ENCODE data around the gene TBC1D21.
"Not testable (repeated sequence)": the region's sequence is repeated elsewhere in the genome, so short reads cannot be mapped to it uniquely, and the experiment has no call there.

TBC1D21 gene

DNA sequence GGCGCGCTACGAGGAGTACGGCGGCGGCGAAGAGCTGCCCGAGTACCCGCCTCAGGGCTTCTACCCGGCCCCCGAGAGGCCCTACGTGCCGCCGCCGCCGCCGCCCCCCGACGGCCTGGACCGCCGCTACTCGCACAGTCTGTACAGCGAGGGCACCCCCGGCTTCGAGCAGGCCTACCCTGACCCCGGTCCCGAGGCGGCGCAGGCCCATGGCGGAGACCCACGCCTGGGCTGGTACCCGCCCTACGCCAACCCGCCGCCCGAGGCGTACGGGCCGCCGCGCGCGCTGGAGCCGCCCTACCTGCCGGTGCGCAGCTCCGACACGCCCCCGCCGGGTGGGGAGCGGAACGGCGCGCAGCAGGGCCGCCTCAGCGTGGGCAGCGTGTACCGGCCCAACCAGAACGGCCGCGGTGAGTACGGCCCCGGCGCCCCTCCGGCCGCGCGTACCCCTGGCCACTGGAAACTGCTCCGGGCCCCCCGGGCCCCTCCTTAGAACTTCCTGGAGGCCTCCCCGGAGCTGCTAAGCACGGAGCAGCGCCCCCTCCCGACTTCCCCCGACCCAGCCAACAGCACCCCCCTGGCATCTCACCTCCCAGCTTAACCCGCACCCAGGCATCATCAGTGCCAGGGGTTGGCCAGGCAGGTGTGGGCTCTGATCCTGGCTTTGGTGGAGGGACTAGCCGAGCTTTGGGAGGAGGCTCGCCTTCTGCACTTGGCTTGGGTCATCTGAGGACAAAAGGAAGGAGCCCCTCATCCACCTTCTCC, 54.3 kb downstream of the TBC1D21 start:
- FAIRE-seq (peak; percentile 84), DNase-seq (ENCODE audit: low spot score) (peak; percentile 79)

DNA sequence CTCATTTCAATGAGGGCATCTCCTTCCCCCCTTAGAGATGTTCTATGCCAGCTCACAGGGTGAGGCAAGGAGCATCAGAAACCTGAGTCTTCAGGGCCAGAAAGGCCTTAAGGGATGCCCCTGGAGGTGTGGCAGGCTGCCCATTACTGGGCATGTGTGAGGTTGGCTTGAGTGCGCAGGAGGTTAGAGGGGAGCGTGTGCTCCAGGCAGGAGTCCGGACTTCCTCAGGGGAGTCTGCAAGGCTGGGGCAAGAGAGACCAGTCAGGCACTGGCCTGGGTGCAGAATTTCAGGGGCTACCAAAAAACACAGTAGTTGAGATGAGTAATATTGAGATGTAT, 54.8 kb downstream of the TBC1D21 start:
- FAIRE-seq (no peak), DNase-seq (ENCODE audit: low spot score) (no peak)

DNA sequence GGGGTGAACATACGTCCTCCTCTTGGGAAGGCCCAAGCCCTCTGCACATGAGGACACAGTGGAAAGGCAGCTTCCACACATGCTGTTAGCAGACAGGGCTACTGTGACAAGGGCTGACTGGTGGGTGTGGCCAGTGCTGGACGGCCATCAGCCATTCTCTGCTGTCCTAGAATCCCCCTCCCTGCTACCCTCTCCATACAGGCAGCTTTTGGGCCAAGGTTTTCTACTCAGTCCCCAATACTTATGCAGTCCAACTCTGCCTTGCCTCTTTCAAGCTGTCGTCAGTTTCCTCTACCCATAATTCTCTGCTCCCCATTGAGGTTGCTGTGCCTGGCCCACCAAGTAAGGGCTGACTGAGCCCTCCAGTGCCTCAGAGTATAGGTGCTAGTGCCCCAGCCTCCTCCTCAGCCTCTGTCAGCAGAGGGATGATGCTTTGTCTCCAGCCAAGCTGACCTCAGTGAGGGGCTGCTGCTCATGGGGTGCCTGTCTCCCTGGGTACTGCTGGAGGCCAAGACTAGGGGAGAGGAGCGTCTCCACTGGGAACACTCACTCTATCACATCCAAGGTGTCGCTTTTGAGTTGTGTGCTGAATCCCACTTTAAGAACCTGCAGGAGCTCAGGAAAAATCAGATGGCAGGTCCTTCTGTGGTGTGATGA, 55.7 kb downstream of the TBC1D21 start:
- FAIRE-seq, result peak; percentile 81
- DNase-seq (ENCODE audit: low spot score), result no peak

DNA sequence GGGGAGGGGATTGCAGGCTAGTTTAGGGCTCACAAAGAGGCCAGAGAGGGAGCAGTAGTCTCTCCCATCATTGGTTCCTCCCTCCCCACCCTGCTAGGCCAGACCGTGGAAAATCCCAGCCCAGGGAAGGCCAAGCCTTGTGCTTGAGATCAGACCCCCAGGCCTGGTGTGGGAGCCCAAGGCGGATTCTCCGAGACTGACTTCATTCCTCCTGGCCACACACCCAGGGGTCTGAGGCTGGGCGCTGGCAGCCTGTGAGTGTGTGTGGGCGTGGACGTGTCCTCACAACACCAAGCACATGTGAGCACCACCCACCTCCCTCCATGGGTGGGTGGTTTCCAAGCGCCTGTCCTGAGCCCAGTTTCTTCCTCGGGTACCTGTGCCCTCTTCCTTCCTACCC, 57.0 kb downstream of the TBC1D21 start:
- FAIRE-seq, result no peak
- DNase-seq (ENCODE audit: low spot score), result no peak

DNA sequence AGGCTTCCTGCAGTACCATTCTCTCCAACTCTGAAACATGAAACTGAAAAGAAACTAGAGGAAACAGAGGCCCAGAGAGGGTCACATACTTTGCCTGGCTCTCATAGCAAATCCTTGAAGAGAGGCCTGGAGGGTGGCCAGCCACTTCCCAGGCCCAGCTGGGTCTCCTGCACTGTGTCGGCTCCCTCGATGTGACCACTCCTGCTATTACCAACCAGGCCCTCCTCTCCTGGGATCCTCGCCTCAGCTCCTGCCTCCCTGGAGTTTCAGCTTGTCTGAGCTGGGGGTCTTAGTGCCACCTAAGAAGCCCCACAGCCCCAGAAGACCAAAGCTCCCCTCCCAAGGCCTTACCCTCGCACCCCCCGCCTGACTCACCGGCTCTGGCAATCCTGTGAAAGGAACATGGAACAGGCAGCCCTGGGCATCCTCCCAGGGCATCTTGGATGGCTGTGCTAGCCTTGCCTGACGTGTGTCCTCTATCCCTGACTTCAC, 57.5 kb downstream of the TBC1D21 start:
- no peak for FAIRE-seq

DNA sequence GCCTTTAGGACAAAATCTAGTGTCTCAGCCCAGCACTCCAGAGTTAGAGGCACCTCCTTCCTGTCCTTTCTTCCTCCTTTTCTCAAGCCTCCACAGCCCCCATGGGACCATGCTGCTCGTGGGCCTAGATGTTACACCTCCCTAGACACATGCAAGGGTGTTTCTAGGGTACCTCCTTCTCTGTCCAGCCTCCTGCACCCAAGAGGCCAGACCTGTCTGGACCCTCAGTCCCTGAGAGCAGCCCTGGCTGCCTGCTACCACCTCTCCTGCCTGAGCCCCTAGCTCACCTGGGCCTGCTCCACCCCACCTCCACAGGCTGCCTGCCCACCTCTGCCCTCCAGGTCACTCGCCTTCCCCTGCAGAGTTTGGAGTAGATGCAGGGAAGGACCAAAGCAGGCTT, 58.1 kb downstream of the TBC1D21 start:
- no peak for FAIRE-seq

More for the DNA sequence above, 57.5 kb downstream of the TBC1D21 start:
- no peak for DNase-seq (ENCODE audit: low spot score)

DNA sequence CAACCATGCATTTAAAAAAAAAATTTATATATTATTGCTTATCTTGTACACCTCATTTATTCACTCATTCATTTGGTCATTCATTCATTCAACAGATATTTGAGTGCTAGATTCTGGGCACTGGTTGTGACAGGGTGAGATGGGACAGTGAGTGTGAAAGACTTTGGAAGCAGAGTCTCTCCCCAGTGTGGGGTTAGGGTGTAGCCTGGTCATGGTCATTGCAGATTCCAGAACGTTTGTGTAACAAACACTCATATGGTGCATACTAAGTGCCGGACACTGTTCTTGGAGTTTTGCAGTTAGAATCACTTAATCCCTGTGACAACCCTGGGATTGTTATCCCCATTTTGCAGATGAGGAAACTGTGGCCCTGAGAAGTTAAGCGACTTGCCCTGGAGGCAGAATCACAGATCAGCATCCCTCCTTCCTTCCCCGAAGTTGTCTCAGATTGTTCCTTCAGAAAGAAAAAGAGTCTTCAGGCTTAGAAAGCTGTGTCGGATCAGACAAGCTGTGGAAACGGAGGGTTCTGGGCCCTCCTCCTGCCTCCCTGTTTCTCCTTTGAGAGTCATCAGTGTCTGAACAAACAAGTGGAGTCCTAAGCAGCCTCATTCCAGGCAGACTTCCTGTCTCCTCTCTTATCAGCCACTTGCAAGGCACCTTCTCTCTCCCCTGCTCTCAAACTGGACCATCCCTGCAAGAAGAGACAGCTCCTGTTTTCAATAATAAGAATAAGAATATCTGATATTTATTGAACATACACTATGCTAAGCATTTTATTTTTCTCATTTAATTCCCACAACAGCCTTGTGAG, 59.2 kb downstream of the TBC1D21 start:
- DNase-seq (ENCODE audit: low spot score) (no peak), FAIRE-seq (no peak)

More for the DNA sequence above, 58.1 kb downstream of the TBC1D21 start:
- DNase-seq (ENCODE audit: low spot score), result no peak

DNA sequence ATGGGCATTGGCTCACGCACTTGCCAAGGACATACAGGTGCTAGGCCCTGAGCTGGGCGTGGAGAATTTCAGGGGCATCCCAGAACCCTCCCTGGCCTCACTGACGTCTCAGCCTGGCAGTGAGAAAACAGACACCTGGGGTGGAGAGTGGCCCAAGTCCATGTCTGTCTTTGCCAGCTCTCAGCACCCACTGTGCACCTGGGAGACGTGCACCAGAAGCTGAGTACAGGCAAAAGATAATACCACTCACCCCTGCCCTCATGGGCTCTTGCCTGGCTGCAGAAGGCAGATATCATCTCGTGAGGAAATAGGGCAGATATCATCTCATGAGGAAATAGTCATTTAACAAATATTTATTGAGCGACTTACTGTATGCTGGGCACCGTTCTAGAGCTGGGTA, 60.9 kb downstream of the TBC1D21 start:
- FAIRE-seq, result no peak
- DNase-seq (ENCODE audit: low spot score), result no peak

DNA sequence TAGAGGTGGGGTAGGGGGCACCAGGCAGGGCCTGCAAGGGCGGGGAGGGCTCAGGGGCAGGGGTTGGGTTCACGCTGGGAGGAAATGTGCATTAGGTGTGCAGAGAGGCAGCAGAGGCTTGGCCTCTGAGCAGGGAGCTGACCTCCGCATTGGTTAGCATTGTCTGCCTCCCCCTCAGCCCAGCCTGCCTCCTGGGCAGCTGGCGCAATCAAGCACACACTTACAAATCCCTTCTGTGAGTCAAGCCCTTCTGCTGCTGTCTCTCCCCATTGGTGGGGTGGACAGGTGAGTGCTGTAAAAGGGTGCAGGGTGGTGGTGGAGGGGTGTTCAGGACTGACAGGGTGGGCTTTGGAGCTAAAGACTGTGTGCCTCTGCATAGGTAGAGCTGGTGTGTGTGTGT, 62.2 kb downstream of the TBC1D21 start:
- no peak for FAIRE-seq
- DNase-seq (ENCODE audit: low spot score), result no peak

DNA sequence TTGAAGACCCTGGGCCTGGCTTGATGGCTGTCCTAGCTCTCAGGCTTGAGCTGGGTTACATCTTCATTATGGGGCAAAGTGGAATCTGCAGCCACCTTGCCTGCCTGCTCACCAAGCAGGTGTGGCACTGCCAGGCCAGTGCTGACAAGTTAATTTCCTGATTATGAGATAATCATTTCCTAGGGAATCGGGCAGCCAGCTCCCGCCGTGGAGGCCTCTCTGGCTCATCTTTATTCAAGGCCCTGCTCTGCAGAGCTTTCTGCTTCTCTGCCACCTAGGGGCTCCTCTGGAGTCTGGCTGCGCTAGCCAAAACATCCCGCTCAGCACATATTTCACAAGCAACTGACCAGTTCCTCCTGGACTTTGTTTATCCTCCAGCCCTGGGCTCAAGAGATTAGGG, 62.8 kb downstream of the TBC1D21 start:
- FAIRE-seq, result no peak

DNA sequence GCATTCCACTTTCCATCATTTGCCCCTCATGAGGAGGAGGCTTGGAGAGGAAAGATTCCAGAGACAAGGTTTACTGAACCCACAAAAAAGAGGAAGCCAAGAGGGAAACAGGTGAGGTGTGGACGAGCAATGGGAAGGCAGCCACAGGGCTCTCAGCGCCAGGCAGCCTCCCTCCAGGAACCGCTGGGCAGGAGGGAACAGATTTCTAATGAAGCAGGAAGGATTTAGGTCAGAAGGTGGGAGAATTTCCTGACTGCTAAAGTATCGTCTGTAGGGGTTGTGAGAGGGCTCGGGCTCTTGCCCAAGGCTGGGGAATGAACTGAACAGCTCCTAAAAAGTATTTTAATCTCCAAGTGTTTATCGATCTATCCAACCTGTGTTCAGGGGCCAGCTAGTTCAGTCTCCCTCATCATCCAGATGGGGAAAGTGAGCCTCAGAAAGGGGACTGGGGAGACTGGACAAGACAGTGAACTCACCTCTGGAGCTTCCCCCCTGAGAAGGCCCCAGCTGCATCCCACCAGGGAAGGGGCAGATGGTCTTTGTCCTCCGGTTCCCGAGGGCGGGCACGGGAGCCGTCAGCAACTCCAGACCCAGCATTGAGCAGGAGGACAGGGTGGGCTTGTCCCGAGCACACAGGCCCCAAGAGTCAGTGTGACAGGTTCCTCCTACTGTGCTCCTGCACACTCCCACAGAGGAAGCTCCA, 63.4 kb downstream of the TBC1D21 start:
- FAIRE-seq, result no peak
- DNase-seq (ENCODE audit: low spot score), result no peak

More for the DNA sequence above, 62.8 kb downstream of the TBC1D21 start:
- no peak for DNase-seq (ENCODE audit: low spot score)

DNA sequence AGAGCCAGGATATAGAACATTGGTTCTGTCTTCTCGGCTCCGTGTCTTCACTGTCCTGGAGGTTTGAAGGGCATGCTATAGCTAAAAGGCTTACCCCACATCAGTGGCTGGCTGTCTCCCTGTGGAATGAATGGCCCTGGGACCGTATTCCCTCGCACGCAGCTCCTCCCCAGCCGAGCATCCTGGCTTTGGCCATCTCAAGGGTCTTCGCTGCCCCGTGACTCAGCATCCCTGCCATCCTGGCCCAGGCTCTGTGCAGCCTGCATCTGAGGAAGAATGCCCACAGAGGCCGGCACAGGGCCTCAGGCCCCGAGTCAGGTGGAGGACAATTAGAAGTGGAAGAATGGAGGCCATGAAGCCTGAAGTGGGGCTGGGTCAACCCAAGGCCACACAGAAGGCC, 63.9 kb downstream of the TBC1D21 start:
- FAIRE-seq (no peak), DNase-seq (ENCODE audit: low spot score) (no peak)

DNA sequence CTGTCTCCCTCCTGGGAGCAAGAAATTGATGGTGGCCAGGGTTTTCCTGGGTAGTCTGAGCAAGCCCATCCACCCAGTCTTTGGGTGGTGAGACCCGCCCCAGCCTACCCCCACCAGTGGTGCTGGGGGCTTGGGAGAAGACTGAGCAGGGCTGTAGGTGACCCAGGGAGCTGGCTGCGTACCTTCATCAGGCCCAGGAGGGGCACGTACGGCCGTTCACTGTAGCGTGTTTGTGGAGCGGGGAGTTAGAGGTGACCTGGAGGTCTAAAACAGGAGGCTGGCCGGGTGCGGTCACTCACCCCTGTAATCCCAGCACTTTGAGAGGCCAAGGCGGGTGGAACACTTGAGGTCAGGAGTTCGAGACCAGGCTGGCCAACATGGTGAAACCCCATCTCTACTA, 64.4 kb downstream of the TBC1D21 start:
- no peak for FAIRE-seq
- no peak for DNase-seq (ENCODE audit: low spot score)

DNA sequence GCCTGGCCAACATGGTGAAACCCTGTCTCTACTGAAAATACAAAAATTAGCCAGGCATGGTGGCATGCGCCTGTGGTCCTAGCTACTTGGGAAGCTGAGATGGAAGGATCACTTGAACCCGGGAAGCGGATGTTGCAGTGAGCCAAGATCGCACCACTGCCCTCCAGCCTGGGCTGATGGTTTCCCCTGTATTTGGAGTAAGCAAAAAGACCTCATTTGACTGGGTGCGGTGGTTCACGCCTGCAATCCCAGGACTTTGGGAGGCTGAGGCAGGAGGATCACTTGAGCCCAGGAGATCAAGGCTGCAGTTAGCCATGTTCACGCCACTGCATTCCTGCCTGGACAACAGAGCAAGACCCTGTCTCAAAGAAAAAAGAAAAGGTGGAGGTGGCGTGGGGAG, 65.2 kb downstream of the TBC1D21 start:
- not testable (repeated sequence) for DNase-seq (ENCODE audit: low spot score)
- peak; percentile 44 for FAIRE-seq
